ENCODE data around the gene OR2C3. TPM values are rescaled to one million over a fixed set of nuclear protein-coding genes. Genes with fewer than 3 reads are reported as not detected.

The OR2C3 gene
- total and polyA plus RNA-seq, 7 experiments from 2014 or later = 0.05 TPM; not detected in 6

GRCh38 chr1:247475793-247476192 lies 60.4 kb downstream of the OR2C3 start:
- DNase-seq = no peak
- H3K36me3 Mint-ChIP-seq = no peaks in the 10 kb centered on the region
- peaks cover 0 to 5% (median 0%) of the 10 kb centered on the region in 5 donors for H3K27me3 Mint-ChIP-seq
- intact Hi-C loops (cut with micrococcal nuclease) = no loop called here
- no peak overlapping the region for H3K27ac Mint-ChIP-seq
- Histone ChIP-seq H3K27ac (ENCODE audit: low read depth, low read length) (no peak overlapping the region), H3K4me1 (ENCODE audit: control insufficient read depth in 2 of 2, insufficient read depth in 2 of 2, low read length in 2 of 2) (no peaks in the 10 kb centered on the region), H3K9me3 (ENCODE audit: control insufficient read depth in 2 of 3, low read length in 3 of 3) (no peaks in the 10 kb centered on the region), H3K27me3 (ENCODE audit: control insufficient read depth in 2 of 2, insufficient read depth in 2 of 2, low read length in 2 of 2) (no peaks in the 10 kb centered on the region), H3K4me3 (ENCODE audit: low read length) (no peak overlapping the region), H3K36me3 (ENCODE audit: control insufficient read depth in 2 of 3, insufficient read depth in 3 of 3, low read length in 3 of 3) (no peaks in the 10 kb centered on the region)
- H3K4me3 Mint-ChIP-seq = no peak overlapping the region
- CTCF ChIA-PET = interaction anchor here (0.8 to 2.0 kb wide), 2 partner anchors 60 to 86 kb away, joined by 4 to 9 read pairs; partner anchors contain the start of gene NLRP3
- H3K9me3 Mint-ChIP-seq = peaks cover 0 to 9% (median 2%) of the 10 kb centered on the region in 11 donors
- peaks cover 0 to 1% (median 0%) of the 10 kb centered on the region in 7 donors for H3K4me1 Mint-ChIP-seq
- ATAC-seq = no peak
- POLR2A ChIA-PET = no interaction called here

Other genes starting within 250 kb of the OR2C3 start
- gene ZNF496, start 204.6 kb downstream of the OR2C3 start, total RNA-seq = 10 to 100 TPM in 3 of 5 experiments, 1 to 10 TPM in 2; 9.5 to 25.1 (median 17.3) TPM
- 10 to 100 TPM in 1 of 2 donors, 1 to 10 TPM in 1; 9.2 to 10.5 TPM for gene ZNF496, start 204.6 kb downstream of the OR2C3 start, polyA plus RNA-seq
- 10 to 100 TPM in 2 of 5 experiments, 1 to 10 TPM in 2, under 1 TPM in 1; 0.70 to 90.6 (median 4.6) TPM for gene NLRP3, start 120.3 kb downstream of the OR2C3 start, total RNA-seq
- 1 to 10 TPM; 1.4 to 4.6 TPM for gene NLRP3, start 120.3 kb downstream of the OR2C3 start, polyA plus RNA-seq
- not detected for gene OR2B11, start 78.3 kb downstream of the OR2C3 start, total RNA-seq
- under 1 TPM in 1 of 2 donors, not detected in 1; 0.12 TPM for gene OR2B11, start 78.3 kb downstream of the OR2C3 start, polyA plus RNA-seq
- gene GCSAML, start 12.7 kb upstream of the OR2C3 start, total RNA-seq = 1 to 10 TPM in 2 of 5 experiments, under 1 TPM in 3; 0.08 to 9.5 (median 0.49) TPM
- under 1 TPM in 1 of 2 donors, not detected in 1; 0.14 TPM for gene GCSAML, start 12.7 kb upstream of the OR2C3 start, polyA plus RNA-seq
- gene OR2G2, start 51.9 kb upstream of the OR2C3 start, total RNA-seq = not detected
- not detected for gene OR2G2, start 51.9 kb upstream of the OR2C3 start, polyA plus RNA-seq
- gene OR2G3, start 69.1 kb upstream of the OR2C3 start, total RNA-seq = not detected
- gene OR2G3, start 69.1 kb upstream of the OR2C3 start, polyA plus RNA-seq = not detected
- gene OR13G1, start 143.3 kb upstream of the OR2C3 start, total RNA-seq = not detected
- gene OR13G1, start 143.3 kb upstream of the OR2C3 start, polyA plus RNA-seq = not detected
- not detected for gene OR6F1, start 180.2 kb upstream of the OR2C3 start, total RNA-seq
- not detected for gene OR6F1, start 180.2 kb upstream of the OR2C3 start, polyA plus RNA-seq
- not detected for gene OR14K1, start 202.2 kb upstream of the OR2C3 start, total RNA-seq
- gene OR14K1, start 202.2 kb upstream of the OR2C3 start, polyA plus RNA-seq = not detected
- not detected for gene OR14A2, start 211.7 kb upstream of the OR2C3 start, total RNA-seq
- gene OR14A2, start 211.7 kb upstream of the OR2C3 start, polyA plus RNA-seq = not detected
- not detected for gene OR1C1, start 224.1 kb upstream of the OR2C3 start, total RNA-seq
- gene OR1C1, start 224.1 kb upstream of the OR2C3 start, polyA plus RNA-seq = not detected